ENCODE measurements around the gene SUMO3. TPM values are rescaled to one million over a fixed set of nuclear protein-coding genes. Genes with fewer than 3 reads are reported as not detected.
A peak's percentile ranks its signal among the peaks of the same experiment; 100 is the strongest.

The SUMO3 gene
- total and polyA plus RNA-seq, 2 experiments from 2014 or later: 110 to 178 TPM

- Histone ChIP-seq H3K9ac (peak overlapping the region; percentile 80), H3K9me3 (ENCODE audit: low read depth) (no peaks in the 10 kb centered on the region), H3K4me1 (ENCODE audit: insufficient read depth) (peaks cover 12% of the 10 kb centered on the region; the same call in 1 of the 2 replicates), H3K9me2 (ENCODE audit: insufficient read depth) (no peaks in the 10 kb centered on the region), H2AFZ (peak overlapping the region; percentile 94), H3K4me2 (ENCODE audit: unreplicated experiment) (peak overlapping the region; percentile 97), H3F3A (ENCODE audit: insufficient read depth) (peaks cover 11% of the 10 kb centered on the region), H3K27ac (peak overlapping the region; percentile 47), H3K36me3 (ENCODE audit: low read depth) (peaks cover 19% of the 10 kb centered on the region), H3K79me2 (ENCODE audit: insufficient read depth) (peaks cover 88% of the 10 kb centered on the region), H4K20me1 (ENCODE audit: insufficient read depth) (no peaks in the 10 kb centered on the region; the same call in 1 of the 2 replicates), H3K27me3 (replicated peaks; ENCODE audit: insufficient read depth) (no peaks in the 10 kb centered on the region), H3K4me3 (peak overlapping the region; percentile 97)
- 25 to 26% methylated on average over 32 of the region's 32 CpGs for WGBS, 2 experiments (ENCODE audit: low coverage in 1 of 2, low lambda C conversion rate in 2 of 2, missing lambda C conversion rate in 2 of 2)
- peak; percentile 52 for DNase-seq
- in situ Hi-C loops (cut with MboI): loop anchor here (10.0 kb wide), 1 partner anchor 132 kb away; no protein-coding TSS in a partner anchor
- TF ChIP-seq EZH2 (IDR thresholded peaks at IDR 0.05; ENCODE audit: insufficient read depth, poor library complexity, severe bottlenecking) (no peak), EZH2phosphoT487 (IDR thresholded peaks at IDR 0.05; ENCODE audit: insufficient read depth, low read depth) (no peak)
Observed at GRCh38 chr21:44802396-44803153, 15.3 kb downstream of the SUMO3 start.

GRCh38 chr21:44801468-44802395 is 16.1 kb downstream of the SUMO3 start, which contains the start of gene UBE2G2:
Gene UBE2G2, minus strand, starts transcription at chr21:44801820. Its CDS starts 72 bp downstream, at chr21:44801748.
- in situ Hi-C loops (cut with MboI): loop anchor here (10.0 kb wide), 1 partner anchor 133 kb away; no protein-coding TSS in a partner anchor
- no peaks in the 10 kb centered on the region for H3K27me3 ChIP-seq (replicated peaks; ENCODE audit: insufficient read depth)
- peak within 1 kb of the TSS; percentile 94 for H2AFZ ChIP-seq
- H3K4me3 ChIP-seq: peak within 1 kb of the TSS; percentile 97
- peaks cover 12% of the 10 kb centered on the region; the same call in 1 of the 2 replicates for H3K4me1 ChIP-seq (ENCODE audit: insufficient read depth)
- no peaks in the 10 kb centered on the region; the same call in none of the 2 replicates for H4K20me1 ChIP-seq (ENCODE audit: insufficient read depth)
- no peaks in the 10 kb centered on the region for H3K9me3 ChIP-seq (ENCODE audit: low read depth)
- 0 to 1% methylated on average over 65 to 90 of the region's 97 CpGs for WGBS, 2 experiments (ENCODE audit: low coverage in 1 of 2, low lambda C conversion rate in 2 of 2, missing lambda C conversion rate in 2 of 2)
- peaks cover 22% of the 10 kb centered on the region for H3K36me3 ChIP-seq (ENCODE audit: low read depth)
- peak; percentile 91 for DNase-seq
- peaks cover 88% of the 10 kb centered on the region for H3K79me2 ChIP-seq (ENCODE audit: insufficient read depth)
- H3K4me2 ChIP-seq (ENCODE audit: unreplicated experiment): peak within 1 kb of the TSS; percentile 97
- TF ChIP-seq EZH2phosphoT487 (IDR thresholded peaks at IDR 0.05; ENCODE audit: insufficient read depth, low read depth) (no peak), EZH2 (IDR thresholded peaks at IDR 0.05; ENCODE audit: insufficient read depth, poor library complexity, severe bottlenecking) (no peak)
- H3F3A ChIP-seq (ENCODE audit: insufficient read depth): peaks cover 11% of the 10 kb centered on the region
- H3K9ac ChIP-seq: peak within 1 kb of the TSS; percentile 80
- peak within 1 kb of the TSS; percentile 47 for H3K27ac ChIP-seq
- no peaks in the 10 kb centered on the region for H3K9me2 ChIP-seq (ENCODE audit: insufficient read depth)

GRCh38 chr21:44800971-44801467 is 16.8 kb downstream of the SUMO3 start:
- in situ Hi-C loops (cut with MboI): loop anchor here (10.0 kb wide), 1 partner anchor 134 kb away; no protein-coding TSS in a partner anchor
- 1 to 2% methylated on average over 17 of the region's 17 CpGs for WGBS, 2 experiments (ENCODE audit: low coverage in 1 of 2, low lambda C conversion rate in 2 of 2, missing lambda C conversion rate in 2 of 2)
- peak; percentile 61 for DNase-seq
- Histone ChIP-seq H3K36me3 (ENCODE audit: low read depth) (peaks cover 18% of the 10 kb centered on the region), H3K9ac (peak overlapping the region; percentile 80), H3K9me2 (ENCODE audit: insufficient read depth) (no peaks in the 10 kb centered on the region), H3K27me3 (replicated peaks; ENCODE audit: insufficient read depth) (no peaks in the 10 kb centered on the region), H2AFZ (peak overlapping the region; percentile 94), H3F3A (ENCODE audit: insufficient read depth) (peaks cover 17% of the 10 kb centered on the region), H3K4me2 (ENCODE audit: unreplicated experiment) (peak overlapping the region; percentile 97), H3K4me3 (peak overlapping the region; percentile 97), H3K9me3 (ENCODE audit: low read depth) (no peaks in the 10 kb centered on the region), H3K79me2 (ENCODE audit: insufficient read depth) (peaks cover 92% of the 10 kb centered on the region), H3K4me1 (ENCODE audit: insufficient read depth) (peaks cover 12% of the 10 kb centered on the region; the same call in 1 of the 2 replicates), H3K27ac (peak overlapping the region; percentile 47; the same call in 1 of the 2 replicates), H4K20me1 (ENCODE audit: insufficient read depth) (no peaks in the 10 kb centered on the region; the same call in none of the 2 replicates)
- TF ChIP-seq EZH2phosphoT487 (IDR thresholded peaks at IDR 0.05; ENCODE audit: insufficient read depth, low read depth): no peak
- TF ChIP-seq EZH2 (IDR thresholded peaks at IDR 0.05; ENCODE audit: insufficient read depth, poor library complexity, severe bottlenecking): no peak
